IMR-90 (cell line): ENCODE results near the gene JMJD8. TPM values are rescaled to one million over a fixed set of nuclear protein-coding genes. Genes with fewer than 3 reads are reported as not detected.

Experiments used
- ATAC-seq: fragments of 200-7000 bp; cut with Tn5 transposase; 2 replicates; pipeline ENCODE4 v1.9.1; 2020; ENCODE audit warnings: low read depth, mild to moderate bottlenecking, moderate library complexity
- BruUV-seq: library from RNA; stranded (reverse); fragments of 400-500 nt; replicated peaks from 2 replicates; lab custom pipeline; 2021; lab: Mats Ljungman, UMichigan
- CTCF ChIA-PET: fragments of 300-600 bp; formaldehyde crosslinking; extraction: SDS; loops from one replicate; lab custom pipeline; 2021; ENCODE audit warnings: antibody characterized with exemption; lab: Yijun Ruan, JAX
- POLR2A ChIA-PET: fragments of 300-600 bp; sonication (Branson Sonifier 250); formaldehyde crosslinking; loops from one replicate; lab custom pipeline; 2022; ENCODE audit warnings: antibody characterized with exemption; ENCODE audit not compliant: unreplicated experiment; lab: Charles Lee
- DNase-seq: peaks from one replicate; pipeline ENCODE4 v3.0.0; 2013
- H2AFZ ChIP-seq: replicated peaks from 2 replicates; pipeline ENCODE3; 2013; ENCODE audit warnings: low read length, mild to moderate bottlenecking; ENCODE audit not compliant: poor library complexity
- H2AK5ac ChIP-seq: 2 replicates; pipeline ENCODE4 v1.6.1; 2013; ENCODE audit warnings: low read depth, low read length, inconsistent platforms
- H2AK9ac ChIP-seq: replicated peaks from 2 replicates; pipeline ENCODE3; 2013; ENCODE audit warnings: mild to moderate bottlenecking, low read depth, low read length, moderate library complexity; ENCODE audit not compliant: poor library complexity
- H2BK120ac ChIP-seq: 2 replicates; pipeline ENCODE4 v1.6.1; 2013; ENCODE audit warnings: low read depth, low read length, inconsistent platforms
- H2BK15ac ChIP-seq: 3 replicates; pipeline ENCODE4 v1.6.1; 2013; ENCODE audit warnings: low read depth, low read length, inconsistent platforms
- H2BK20ac ChIP-seq: 2 replicates; pipeline ENCODE4 v1.6.1; 2013; ENCODE audit warnings: low read depth, mild to moderate bottlenecking, inconsistent platforms, low read length, moderate library complexity
- H2BK5ac ChIP-seq: 2 replicates; pipeline ENCODE4 v1.6.1; 2013; ENCODE audit warnings: mild to moderate bottlenecking, low read depth, low read length, inconsistent platforms; ENCODE audit not compliant: poor library complexity, severe bottlenecking
- H3K14ac ChIP-seq: replicated peaks from 2 replicates; pipeline ENCODE4 v1.6.1; 2013; ENCODE audit warnings: low read depth, low read length, inconsistent platforms
- H3K18ac ChIP-seq: 2 replicates; pipeline ENCODE4 v1.6.1; 2013; ENCODE audit warnings: low read depth, low read length, control low read depth
- H3K23ac ChIP-seq: 2 replicates; pipeline ENCODE4 v1.6.1; 2013; ENCODE audit warnings: low read depth, low read length, inconsistent platforms
- H3K27ac ChIP-seq: 2 replicates; pipeline ENCODE4 v1.5.1; 2013; ENCODE audit warnings: mild to moderate bottlenecking, control low read depth, low read length; ENCODE audit not compliant: insufficient read depth
- H3K27me3 ChIP-seq: 2 replicates; pipeline ENCODE4 v1.6.1; 2013; ENCODE audit warnings: low read length; ENCODE audit not compliant: control insufficient read depth, insufficient read depth
- H3K36me3 ChIP-seq: 2 replicates; pipeline ENCODE4 v1.6.1; 2013; ENCODE audit warnings: low read length, mixed read lengths; ENCODE audit not compliant: control insufficient read depth, insufficient read depth
- H3K4ac ChIP-seq: 2 replicates; pipeline ENCODE4 v1.6.1; 2013; ENCODE audit warnings: low read depth, low read length, inconsistent platforms
- H3K4me1 ChIP-seq: 2 replicates; pipeline ENCODE4 v1.6.1; 2013; ENCODE audit warnings: low read length, mixed read lengths; ENCODE audit not compliant: control insufficient read depth, insufficient read depth
- H3K4me2 ChIP-seq: 2 replicates; pipeline ENCODE4 v1.6.1; 2013; ENCODE audit warnings: low read depth, mild to moderate bottlenecking, control low read depth, low read length, moderate library complexity
- H3K4me3 ChIP-seq: 2 replicates; pipeline ENCODE4 v1.5.1; 2013; ENCODE audit warnings: low read depth, mild to moderate bottlenecking, control low read depth, low read length, moderate library complexity; ENCODE audit not compliant: insufficient read depth
- H3K56ac ChIP-seq: 2 replicates; pipeline ENCODE4 v1.6.1; 2013; ENCODE audit warnings: low read length, inconsistent platforms; ENCODE audit not compliant: insufficient read depth; ENCODE audit errors: extremely low read depth
- H3K79me1 ChIP-seq, 2 experiments: 2 replicates each; pipeline ENCODE4 v1.6.1; 2013; ENCODE audit warnings: low read length in 2 of 2, inconsistent platforms in 1 of 2, low read depth in 1 of 2
- H3K9ac ChIP-seq: 2 replicates; pipeline ENCODE4 v1.6.1; 2013; ENCODE audit warnings: low read depth, low read length, control low read depth
- H3K9me1 ChIP-seq: 2 replicates; pipeline ENCODE4 v1.6.1; 2013; ENCODE audit warnings: low read length, inconsistent platforms; ENCODE audit not compliant: insufficient read depth
- H3K9me3 ChIP-seq: 2 replicates; pipeline ENCODE4 v1.6.1; 2013; ENCODE audit warnings: low read length; ENCODE audit not compliant: control insufficient read depth, insufficient read depth
- H4K20me1 ChIP-seq: 2 replicates; pipeline ENCODE4 v1.6.1; 2013; ENCODE audit warnings: low read length, inconsistent platforms; ENCODE audit not compliant: insufficient read depth
- H4K5ac ChIP-seq: 2 replicates; pipeline ENCODE4 v1.6.1; 2013; ENCODE audit warnings: mild to moderate bottlenecking, low read depth, low read length, control low read depth
- H4K8ac ChIP-seq, 2 experiments: 2 replicates each; pipeline ENCODE4 v1.6.1; 2013; ENCODE audit warnings: low read depth in 2 of 2, low read length in 2 of 2, control low read depth in 1 of 2, inconsistent platforms in 1 of 2
- H4K91ac ChIP-seq: 2 replicates; pipeline ENCODE4 v1.6.1; 2013; ENCODE audit warnings: low read depth, low read length, inconsistent platforms; ENCODE audit not compliant: insufficient read depth
- BHLHE40 ChIP-seq: fragments of 150-350 bp; IDR thresholded peaks from 2 replicates; pipeline ENCODE4 v1.6.1; 2016; ENCODE audit warnings: mild to moderate bottlenecking, low read depth, low read length
- CEBPB ChIP-seq: IDR thresholded peaks from 2 replicates; pipeline ENCODE4 v1.6.1; 2012; ENCODE audit warnings: low read depth, low read length, improper control_type of control experiment
- FOS ChIP-seq: fragments of 150-350 bp; IDR thresholded peaks from 2 replicates; pipeline ENCODE4 v1.6.1; 2016; ENCODE audit warnings: low read depth, low read length
- MXI1 ChIP-seq: IDR thresholded peaks from 2 replicates; pipeline ENCODE4 v1.6.1; 2012; ENCODE audit warnings: low read depth, mild to moderate bottlenecking, low read length, moderate library complexity, borderline replicate concordance
- POLR2A ChIP-seq: IDR thresholded peaks from 2 replicates; pipeline ENCODE4 v1.6.1; 2012; ENCODE audit warnings: mild to moderate bottlenecking, low read depth, low read length
- SMC3 ChIP-seq: fragments of 150-350 bp; IDR thresholded peaks from 2 replicates; pipeline ENCODE4 v1.6.1; 2016; ENCODE audit warnings: low read depth, mild to moderate bottlenecking, antibody characterized with exemption, low read length, moderate library complexity
- WGBS, 2 experiments: methylation state at CpG; one replicate each; pipeline versions ENCODE4 v1.1.5 to v1.1.7; 2013; ENCODE audit warnings: missing lambda C conversion rate in 2 of 2; ENCODE audit not compliant: insufficient read length in 1 of 2; ENCODE audit errors: extremely low coverage in 2 of 2; 5-methylcytosine and 5-hydroxymethylcytosine counted together
- dilution Hi-C: fragments of 300-500 bp; cut with HindIII; formaldehyde crosslinking; loops from one replicate; pipeline ENCODE4 v1.14.3; 2018; ENCODE audit warnings: low sequenced_read_pairs; ENCODE audit not compliant: unreplicated experiment
- in situ Hi-C: fragments of 300-500 bp; cut with MboI; formaldehyde crosslinking; loops from 3 replicates; pipeline ENCODE4 v1.14.3; 2019; ENCODE audit warnings: low sequenced_read_pairs, inconsistent platforms, mixed read lengths
- intact Hi-C: fragments of 100-400 bp; cut with micrococcal nuclease; formaldehyde crosslinking; loops from 2 replicates; pipeline ENCODE4 v1.10.0; 2022
- polyA plus RNA-seq, 3 experiments: library from polyadenylated mRNA; depleted of rRNA; stranded (reverse); fragments of >200 nt; gene quantifications; 2 replicates each; pipeline ENCODE4 v1.2.3, GENCODE V29; 2012; ENCODE audit warnings: low replicate concordance in 1 of 3
- total RNA-seq: library from RNA; depleted of rRNA; stranded (reverse); fragments of >200 nt; gene quantifications from 2 replicates; pipeline ENCODE4 v1.2.3, GENCODE V29; 2012
- TF ChIP-seq, protein P1 (sequence below): fragments of 150-350 bp; IDR thresholded peaks from 2 replicates; pipeline ENCODE4 v1.6.1; 2016; ENCODE audit warnings: low read depth, mild to moderate bottlenecking, low read length, moderate library complexity, borderline replicate concordance
- TF ChIP-seq, protein P2 (sequence below): fragments of 150-350 bp; IDR thresholded peaks from 2 replicates; pipeline ENCODE4 v1.6.1; 2017; ENCODE audit warnings: mild to moderate bottlenecking, antibody characterized with exemption, low read length, low read depth

The JMJD8 gene
- total and polyA plus RNA-seq, 2 of the 4 experiments (the other 2 are of a cell fraction): 17.7 to 62.5 TPM

DNA sequence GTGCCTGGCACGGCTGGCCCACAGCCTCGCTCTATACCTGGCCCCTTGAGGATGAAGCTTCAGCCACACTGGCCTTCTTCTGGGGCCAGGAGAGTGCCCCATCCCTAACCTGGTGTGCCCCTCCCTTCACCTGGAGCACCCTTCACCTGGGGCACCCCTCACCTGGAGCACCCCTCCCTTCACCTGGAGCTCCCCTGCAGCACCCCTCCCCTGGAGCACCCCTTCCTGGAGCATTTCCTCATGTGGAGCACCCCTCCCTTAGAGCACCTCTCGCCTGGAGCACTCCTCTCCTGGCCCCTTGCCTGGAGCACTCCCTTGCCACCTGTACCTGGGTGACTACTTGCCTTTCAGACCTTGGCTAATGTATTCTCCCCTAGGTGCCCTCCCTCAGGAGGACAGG is 23.9 kb upstream of the JMJD8 start:
- Histone ChIP-seq H3K4ac (no peak overlapping the region), H3K18ac (no peak overlapping the region), H3K14ac (no peak overlapping the region), H3K9me3 (no peaks in the 10 kb centered on the region), H3K23ac (no peak overlapping the region), H3K27ac (no peak overlapping the region), H2BK120ac (no peak overlapping the region), H4K5ac (no peak overlapping the region), H4K8ac (no peak overlapping the region), H2BK15ac (no peak overlapping the region), H3K4me1 (peaks cover 5% of the 10 kb centered on the region; the same call in 1 of the 2 replicates), H2AK9ac (no peak overlapping the region), H4K91ac (no peak overlapping the region), H3K9ac (no peak overlapping the region), H3K4me2 (no peak overlapping the region), H3K79me1 (no peaks in the 10 kb centered on the region), H3K56ac (no peak overlapping the region), H2AFZ (no peak overlapping the region), H2AK5ac (no peak overlapping the region), H3K36me3 (no peaks in the 10 kb centered on the region), H3K4me3 (no peak overlapping the region), H4K20me1 (peaks cover 14% of the 10 kb centered on the region; the same call in 1 of the 2 replicates), H3K27me3 (peaks cover 43% of the 10 kb centered on the region), H2BK20ac (no peak overlapping the region), H3K9me1 (no peaks in the 10 kb centered on the region), H2BK5ac (no peak overlapping the region)
- in situ Hi-C loops (loop anchor here (25.0 kb wide), 1 partner anchor 354 kb away; the partner anchor contains the start of gene SSTR5), intact Hi-C loops (no loop called here), dilution Hi-C loops (no loop called here)
- POLR2A ChIA-PET: no interaction called here
- no TSS peak for BruUV-seq
- ATAC-seq: no peak
- CTCF ChIA-PET: no interaction called here
- WGBS, 2 experiments: 70% methylated on average over 2 of the region's 3 CpGs; no CpG with 5 or more reads in 1 of the 2 experiments
- TF ChIP-seq CEBPB: no peak
- no peak for TF ChIP-seq BHLHE40
- no peak for TF ChIP-seq MXI1
- TF ChIP-seq, protein P1, sequence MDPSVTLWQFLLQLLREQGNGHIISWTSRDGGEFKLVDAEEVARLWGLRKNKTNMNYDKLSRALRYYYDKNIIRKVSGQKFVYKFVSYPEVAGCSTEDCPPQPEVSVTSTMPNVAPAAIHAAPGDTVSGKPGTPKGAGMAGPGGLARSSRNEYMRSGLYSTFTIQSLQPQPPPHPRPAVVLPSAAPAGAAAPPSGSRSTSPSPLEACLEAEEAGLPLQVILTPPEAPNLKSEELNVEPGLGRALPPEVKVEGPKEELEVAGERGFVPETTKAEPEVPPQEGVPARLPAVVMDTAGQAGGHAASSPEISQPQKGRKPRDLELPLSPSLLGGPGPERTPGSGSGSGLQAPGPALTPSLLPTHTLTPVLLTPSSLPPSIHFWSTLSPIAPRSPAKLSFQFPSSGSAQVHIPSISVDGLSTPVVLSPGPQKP: no peak
- TF ChIP-seq, protein P2, sequence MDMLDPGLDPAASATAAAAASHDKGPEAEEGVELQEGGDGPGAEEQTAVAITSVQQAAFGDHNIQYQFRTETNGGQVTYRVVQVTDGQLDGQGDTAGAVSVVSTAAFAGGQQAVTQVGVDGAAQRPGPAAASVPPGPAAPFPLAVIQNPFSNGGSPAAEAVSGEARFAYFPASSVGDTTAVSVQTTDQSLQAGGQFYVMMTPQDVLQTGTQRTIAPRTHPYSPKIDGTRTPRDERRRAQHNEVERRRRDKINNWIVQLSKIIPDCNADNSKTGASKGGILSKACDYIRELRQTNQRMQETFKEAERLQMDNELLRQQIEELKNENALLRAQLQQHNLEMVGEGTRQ: no peak
- TF ChIP-seq FOS: no peak
- TF ChIP-seq POLR2A: no peak
- no peak for TF ChIP-seq SMC3
- DNase-seq: no peak
